Right renal cortex interstitium (tissue), 3 donors: ENCODE data around the gene CFAP157. TPM values are rescaled to one million over a fixed set of nuclear protein-coding genes. Genes with fewer than 3 reads are reported as not detected.

ENCODE experiments used
- DNase-seq, 3 donors: peaks; one replicate each; pipeline ENCODE4 v3.0.0-alpha.2; 2013; ENCODE audit warnings: low read depth in 3 of 3, low spot score in 2 of 3
- polyA plus RNA-seq, 3 donors: library from polyadenylated mRNA; unstranded; fragments of 120-200 nt; gene quantifications; one replicate each; pipeline ENCODE4 v1.2.1, GENCODE V29; 2013; ENCODE audit not compliant: insufficient read length in 3 of 3

Gene CFAP157
- 1 to 10 TPM; 2.7 to 3.3 (median 2.9) TPM for polyA plus RNA-seq

DNA sequence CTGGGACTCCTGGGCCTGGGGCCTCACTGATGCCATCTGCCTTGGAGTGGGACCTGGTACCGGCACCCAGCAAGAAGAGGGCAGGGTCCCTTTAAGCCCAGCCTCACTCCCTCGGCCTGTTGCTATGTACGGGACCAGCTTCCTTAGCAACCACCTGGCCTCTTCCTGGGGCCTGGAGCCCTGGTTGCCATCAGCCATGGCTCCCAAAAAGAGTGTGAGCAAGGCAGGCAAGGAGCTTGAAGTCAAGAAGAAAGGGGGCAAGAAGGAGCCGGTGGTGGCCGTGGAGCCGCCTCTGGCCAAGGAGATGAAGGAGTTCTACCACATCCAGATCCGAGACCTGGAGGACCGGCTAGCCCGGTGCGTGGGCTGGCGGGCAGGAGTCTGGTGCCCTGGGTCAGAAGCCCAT lies at the start of gene CFAP157:
TSS of gene CFAP157 (plus strand) at position 153 of the 406 bp plus-strand sequence. CDS start at position 197, 44 bp downstream.
- DNase-seq, result no peak

GRCh38 chr9:127658428-127658827 lies 48.4 kb upstream of the CFAP157 start:
- no peak for DNase-seq

DNA sequence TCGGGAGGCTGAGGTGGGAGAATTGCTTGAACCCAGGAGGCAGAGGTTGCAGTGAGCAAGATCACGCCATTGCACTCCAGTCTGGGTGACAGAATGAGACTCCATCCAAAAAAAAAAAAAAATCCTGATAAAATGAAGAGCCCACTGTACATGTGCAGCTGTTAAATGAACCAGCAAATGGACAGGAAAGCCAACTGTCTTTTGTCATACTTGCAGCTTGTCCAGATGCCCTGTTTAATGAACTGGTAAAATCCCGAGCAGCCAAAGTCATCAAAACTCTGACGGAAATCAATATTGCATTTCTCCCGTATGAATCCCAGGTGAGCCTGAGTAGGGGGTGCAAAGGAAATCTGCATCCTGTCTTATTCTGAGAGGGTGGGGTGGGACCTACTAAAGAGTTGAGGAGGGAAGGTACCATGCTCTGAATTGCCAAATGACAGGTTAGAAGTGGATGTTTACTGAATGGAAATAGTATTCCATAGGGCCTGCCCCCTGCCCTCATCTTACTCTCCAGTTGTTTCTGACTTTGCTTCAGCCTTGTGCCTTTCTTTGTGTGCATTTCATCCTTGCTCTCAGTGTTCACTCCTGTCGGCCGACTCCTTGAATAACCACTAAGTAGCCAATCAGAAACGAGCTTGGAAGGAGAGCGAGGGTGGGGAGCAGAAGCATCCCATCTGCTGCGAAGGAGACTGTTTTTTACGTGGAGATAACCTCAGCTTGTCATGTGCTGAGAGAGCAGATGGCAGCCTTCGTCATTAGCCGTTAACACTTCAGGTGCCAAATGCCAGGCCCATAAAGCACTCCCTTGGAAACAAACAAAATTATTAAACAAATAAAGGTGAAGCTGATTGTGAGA lies 45.7 kb upstream of the CFAP157 start:
- DNase-seq, result no peak

- no peak for DNase-seq
These were observed 44.2 kb upstream of the CFAP157 start for GRCh38 chr9:127662617-127663016.

DNA sequence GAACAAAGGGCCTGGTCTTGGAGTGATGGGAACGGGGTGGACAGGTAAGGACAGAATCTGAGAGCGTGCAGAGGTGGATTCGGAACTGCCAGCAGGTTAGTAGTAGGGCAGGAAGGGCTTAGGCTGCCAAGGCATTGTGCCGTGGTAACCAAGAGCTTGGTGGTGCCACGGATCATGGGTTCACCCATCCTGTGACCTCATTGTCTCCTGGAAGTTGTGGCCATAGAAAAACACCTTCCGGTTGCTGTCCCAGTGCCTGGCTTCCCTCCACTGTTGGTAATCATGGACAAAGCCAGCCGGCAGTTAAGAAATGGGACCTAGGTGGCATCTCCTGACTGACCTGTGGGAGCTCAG lies 42.5 kb upstream of the CFAP157 start:
- DNase-seq, result no peak

GRCh38 chr9:127664678-127665507 lies 41.9 kb upstream of the CFAP157 start:
- no peak for DNase-seq

GRCh38 chr9:127667127-127667844 lies 39.5 kb upstream of the CFAP157 start:
- no peak for DNase-seq

DNA sequence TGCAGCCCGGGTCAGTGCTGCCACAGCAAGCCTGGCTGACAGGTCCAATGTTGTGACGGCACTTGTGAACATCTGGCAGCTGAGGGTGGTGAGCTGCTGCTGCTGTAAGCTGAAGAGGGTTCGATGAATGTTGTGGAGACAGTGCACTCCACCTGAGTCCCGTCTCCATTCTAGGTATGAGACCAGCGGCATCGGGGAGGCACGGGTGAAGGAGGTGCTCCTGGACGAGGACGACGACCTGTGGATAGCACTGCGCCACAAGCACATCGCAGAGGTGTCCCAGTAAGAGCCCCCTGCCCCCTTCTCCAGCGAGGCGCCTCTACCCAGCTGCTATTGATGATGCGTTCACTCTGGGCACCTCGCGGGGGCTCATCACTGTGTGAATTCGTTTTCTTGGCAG lies 38.9 kb upstream of the CFAP157 start:
- no peak for DNase-seq

GRCh38 chr9:127673234-127673633 lies 33.6 kb upstream of the CFAP157 start:
- DNase-seq, result no peak

DNA sequence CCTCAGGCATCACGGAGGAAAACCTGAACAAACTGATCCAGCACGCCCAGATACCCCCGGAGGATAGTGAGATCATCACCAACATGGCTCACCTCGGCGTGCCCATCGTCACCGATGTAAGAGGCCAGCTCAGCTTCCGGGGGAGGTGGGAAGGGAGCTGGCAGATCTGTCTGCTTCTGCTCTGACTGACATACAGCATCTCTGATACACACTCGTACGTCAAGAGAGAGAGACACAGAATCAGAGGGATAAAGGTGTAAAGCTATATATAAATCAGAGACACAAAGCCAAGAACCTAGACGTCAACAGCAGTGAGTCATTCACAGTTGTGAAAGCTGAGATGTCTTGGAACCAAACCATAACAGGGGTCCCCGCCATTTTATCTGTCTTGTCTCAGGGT lies 30.1 kb upstream of the CFAP157 start:
- no peak for DNase-seq

- DNase-seq, result no peak
These were observed 27.3 kb upstream of the CFAP157 start for GRCh38 chr9:127679506-127679905.

DNA sequence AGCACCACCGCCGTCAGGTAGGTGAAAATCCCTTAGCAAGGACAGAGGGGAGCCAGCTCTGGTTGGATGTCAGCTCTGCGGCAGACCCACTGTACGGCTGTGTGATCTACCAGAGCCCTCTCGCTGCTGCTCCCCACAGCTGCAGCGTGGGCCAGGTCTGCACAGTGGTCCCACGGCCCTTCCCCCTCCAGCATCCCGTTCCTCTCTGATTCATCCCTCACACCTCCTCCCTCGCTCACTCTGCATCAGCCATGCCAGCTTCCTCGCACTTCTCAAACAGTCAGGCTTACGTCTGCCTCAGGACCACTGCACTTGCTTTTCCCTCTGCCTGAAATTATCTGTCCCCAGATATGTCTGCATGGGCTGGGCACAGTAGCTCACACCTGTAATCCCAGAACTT lies 26.6 kb upstream of the CFAP157 start:
- no peak for DNase-seq

GRCh38 chr9:127680846-127681245 lies 25.9 kb upstream of the CFAP157 start:
- no peak for DNase-seq

- DNase-seq, result no peak
These were observed 24.2 kb upstream of the CFAP157 start for GRCh38 chr9:127682351-127683136.

GRCh38 chr9:127683723-127684122 lies 23.1 kb upstream of the CFAP157 start:
- DNase-seq, result no peak

- DNase-seq, result no peak
These were observed 22.2 kb upstream of the CFAP157 start for GRCh38 chr9:127684576-127684975.

GRCh38 chr9:127686461-127687393 lies 20.1 kb upstream of the CFAP157 start:
- no peak for DNase-seq

- DNase-seq, result no peak
These were observed 17.3 kb upstream of the CFAP157 start for GRCh38 chr9:127689329-127690000.

- no peak for DNase-seq
These were observed 16.1 kb upstream of the CFAP157 start for GRCh38 chr9:127690735-127691134.
